K562 (cell line): ENCODE results near the gene FAM241B. TPM values are rescaled to one million over a fixed set of nuclear protein-coding genes. Genes with fewer than 3 reads are reported as not detected.

Experiments
- BCL6 ChIP-seq: fragments of 250-450 bp; sonication (Bioruptor Pico); IDR thresholded peaks from 2 replicates; pipeline ENCODE4 v1.4.0; 2020
- CTBP1 ChIP-seq: fragments of 450-650 bp; IDR thresholded peaks from 2 replicates; pipeline ENCODE4 v1.6.1; 2016; ENCODE audit warnings: borderline replicate concordance
- FOXA1 ChIP-seq: fragments of 450-650 bp; IDR thresholded peaks from 2 replicates; pipeline ENCODE4 v1.6.1; 2016; ENCODE audit warnings: mild to moderate bottlenecking, borderline replicate concordance
- GATAD2A ChIP-seq: fragments of 450-650 bp; IDR thresholded peaks from 2 replicates; pipeline ENCODE4 v1.6.1; 2017
- HEY1 ChIP-seq: fragments of 250-450 bp; sonication (Bioruptor Pico); IDR thresholded peaks from 2 replicates; pipeline ENCODE4 v1.5.0; 2020; ENCODE audit warnings: mild to moderate bottlenecking, moderate library complexity, borderline replicate concordance
- KDM4B ChIP-seq, 2 experiments: fragments of 450-650 bp in 1 of 2; sonication (generic) in 1 of 2; IDR thresholded peaks; 2 replicates each; pipeline ENCODE4 v1.6.1; 2016 to 2017; ENCODE audit warnings: borderline replicate concordance in 2 of 2, antibody characterized with exemption in 1 of 2, low read depth in 1 of 2, mild to moderate bottlenecking in 1 of 2
- KHSRP ChIP-seq: fragments of 450-650 bp; IDR thresholded peaks from 2 replicates; pipeline ENCODE4 v1.6.1; 2017
- MCM3 ChIP-seq: fragments of 450-650 bp; IDR thresholded peaks from 2 replicates; pipeline ENCODE4 v1.6.1; 2016
- MIER1 ChIP-seq: fragments of 450-650 bp; IDR thresholded peaks from 2 replicates; pipeline ENCODE4 v1.6.1; 2016; ENCODE audit warnings: antibody characterized with exemption, mild to moderate bottlenecking, low read depth
- NR3C1 ChIP-seq: sonication (generic); formaldehyde crosslinking; IDR thresholded peaks from 2 replicates; pipeline ENCODE4 v1.8.1; 2022; ENCODE audit warnings: missing genetic modification reagents
- PHTF2 ChIP-seq: fragments of 250-450 bp; sonication (Bioruptor Pico); IDR thresholded peaks from 2 replicates; pipeline ENCODE4 v1.5.0; 2021; ENCODE audit warnings: mild to moderate bottlenecking
- RERE ChIP-seq: sonication (generic); formaldehyde crosslinking; IDR thresholded peaks from 2 replicates; pipeline ENCODE4 v1.8.0; 2023; ENCODE audit warnings: missing genetic modification reagents, mild to moderate bottlenecking, borderline replicate concordance
- SAFB ChIP-seq: fragments of 200-400 bp; formaldehyde crosslinking; IDR thresholded peaks from 2 replicates; pipeline ENCODE4 v1.6.1; 2017; ENCODE audit warnings: low read depth, low read length, borderline replicate concordance
- ZKSCAN1 ChIP-seq: fragments of 150-350 bp; IDR thresholded peaks from 2 replicates; pipeline ENCODE4 v1.6.1; 2016; ENCODE audit warnings: low read depth, low read length
- ZMIZ1 ChIP-seq, 2 experiments: fragments of 150-350 bp in 1 of 2; IDR thresholded peaks; 2 replicates each; pipeline ENCODE4 v1.6.1; 2012 to 2016; ENCODE audit warnings: low read depth in 2 of 2, low read length in 2 of 2, mild to moderate bottlenecking in 1 of 2, moderate library complexity in 1 of 2
- ZNF263 ChIP-seq: sonication (generic); formaldehyde crosslinking; IDR thresholded peaks from 2 replicates; pipeline ENCODE4 v1.8.0; 2022; ENCODE audit warnings: mild to moderate bottlenecking, missing genetic modification reagents, borderline replicate concordance
- ZNF274 ChIP-seq: IDR thresholded peaks from 2 replicates; pipeline ENCODE4 v1.6.1; 2011; ENCODE audit warnings: low read depth, mild to moderate bottlenecking, low read length, moderate library complexity, borderline replicate concordance
- polyA plus RNA-seq, 8 experiments: library from polyadenylated mRNA; depleted of rRNA in 4 of 8; stranded (reverse) in 5 of 8; unstranded in 3 of 8; fragments of >200 nt; fragmentation: Nextera tagmentation in 2 of 8; fragmentation: Illumina TruSeq in 1 of 8; extraction: Ambion mirVana in 2 of 8; extraction: Trizol in 1 of 8; gene quantifications; 2 replicates each; pipeline versions ENCODE4 v1.2.1 to v1.2.3, GENCODE V29; 2011 to 2014; ENCODE audit warnings: inconsistent platforms in 1 of 8, missing spikeins in 1 of 8
- total RNA-seq, 7 experiments: library from RNA; depleted of rRNA in 6 of 7; stranded (reverse); fragments of >200 nt in 6 of 7; fragmentation: Illumina TruSeq in 2 of 7; extraction: Trizol in 2 of 7; gene quantifications; 2 replicates each; pipeline versions ENCODE4 v1.2.1 to v1.2.3, GENCODE V29; 2011 to 2021; ENCODE audit warnings: low replicate concordance in 1 of 7
- TF ChIP-seq, protein P1 (sequence below): fragments of 250-450 bp; sonication (Bioruptor Pico); IDR thresholded peaks from 2 replicates; pipeline ENCODE4 v1.5.0; 2020; ENCODE audit warnings: mild to moderate bottlenecking, borderline replicate concordance

The FAM241B gene
- total and polyA plus RNA-seq, 9 of the 15 experiments (the other 6 are each of a cell fraction or from before 2014, with no cell fraction given) = 1.9 to 11.1 (median 3.0) TPM

- TF ChIP-seq RERE = no peak
- TF ChIP-seq KHSRP = no peak
- no peak for TF ChIP-seq MIER1
- TF ChIP-seq ZNF274 = no peak
- no peak for TF ChIP-seq CTBP1
- no peak for TF ChIP-seq ZKSCAN1
- no peak for TF ChIP-seq SAFB
- TF ChIP-seq PHTF2 = no peak
- TF ChIP-seq, protein P1, sequence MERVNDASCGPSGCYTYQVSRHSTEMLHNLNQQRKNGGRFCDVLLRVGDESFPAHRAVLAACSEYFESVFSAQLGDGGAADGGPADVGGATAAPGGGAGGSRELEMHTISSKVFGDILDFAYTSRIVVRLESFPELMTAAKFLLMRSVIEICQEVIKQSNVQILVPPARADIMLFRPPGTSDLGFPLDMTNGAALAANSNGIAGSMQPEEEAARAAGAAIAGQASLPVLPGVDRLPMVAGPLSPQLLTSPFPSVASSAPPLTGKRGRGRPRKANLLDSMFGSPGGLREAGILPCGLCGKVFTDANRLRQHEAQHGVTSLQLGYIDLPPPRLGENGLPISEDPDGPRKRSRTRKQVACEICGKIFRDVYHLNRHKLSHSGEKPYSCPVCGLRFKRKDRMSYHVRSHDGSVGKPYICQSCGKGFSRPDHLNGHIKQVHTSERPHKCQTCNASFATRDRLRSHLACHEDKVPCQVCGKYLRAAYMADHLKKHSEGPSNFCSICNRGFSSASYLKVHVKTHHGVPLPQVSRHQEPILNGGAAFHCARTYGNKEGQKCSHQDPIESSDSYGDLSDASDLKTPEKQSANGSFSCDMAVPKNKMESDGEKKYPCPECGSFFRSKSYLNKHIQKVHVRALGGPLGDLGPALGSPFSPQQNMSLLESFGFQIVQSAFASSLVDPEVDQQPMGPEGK (CRISPR knock-in tag) = no peak
- TF ChIP-seq NR3C1 (CRISPR knock-in tag) = no peak
- no peak for TF ChIP-seq FOXA1
- no peak for TF ChIP-seq KDM4B (IDR thresholded peaks at IDR 0.05; ENCODE audit: borderline replicate concordance in 2 of 2, low read depth in 1 of 2)
- TF ChIP-seq BCL6 (CRISPR knock-in tag) = no peak
- no peak for TF ChIP-seq GATAD2A
- no peak for TF ChIP-seq ZMIZ1 (IDR thresholded peaks at IDR 0.05; ENCODE audit: low read depth in 2 of 2, low read length in 2 of 2)
- TF ChIP-seq HEY1 (CRISPR knock-in tag) = no peak
- no peak for TF ChIP-seq MCM3
- no peak for TF ChIP-seq ZNF263 (CRISPR knock-in tag)
Measured at GRCh38 chr10:69639291-69640195, 9.5 kb downstream of the FAM241B start (continued).
